ENCODE results near the gene TMEM233.

TMEM233 gene

GRCh38 chr12:119667577-119668323 lies 74.2 kb downstream of the TMEM233 start, which contains the start of gene PRKAB1:
TSS of gene PRKAB1 (plus strand) at chr12:119668133. CDS start at chr12:119668245, 112 bp downstream.
- peak; percentile 97 for DNase-seq
- H3K4me3 ChIP-seq (ENCODE audit: low read depth, low read length) = peak within 1 kb of the TSS; percentile 92
- peaks cover 38% of the 10 kb centered on the region for H3K36me3 ChIP-seq
- H3K9me3 ChIP-seq (ENCODE audit: severe bottlenecking) = no peaks in the 10 kb centered on the region
- peak within 1 kb of the TSS; percentile 92 for H3K27ac ChIP-seq
- peak; percentile 88 for TF ChIP-seq CTCF (IDR thresholded peaks at IDR 0.05; ENCODE audit: low read depth, low read length)
- H3K27me3 ChIP-seq (ENCODE audit: insufficient read depth, low read depth, severe bottlenecking) = no peaks in the 10 kb centered on the region

GRCh38 chr12:119668324-119668841 lies 74.8 kb downstream of the TMEM233 start:
- H3K9me3 ChIP-seq (ENCODE audit: severe bottlenecking) = no peaks in the 10 kb centered on the region
- TF ChIP-seq CTCF (IDR thresholded peaks at IDR 0.05; ENCODE audit: low read depth, low read length) = no peak
- peaks cover 44% of the 10 kb centered on the region for H3K36me3 ChIP-seq
- peak overlapping the region; percentile 92 for H3K27ac ChIP-seq
- H3K4me3 ChIP-seq (ENCODE audit: low read depth, low read length) = peak overlapping the region; percentile 92
- no peaks in the 10 kb centered on the region for H3K27me3 ChIP-seq (ENCODE audit: insufficient read depth, low read depth, severe bottlenecking)
- no peak for DNase-seq

GRCh38 chr12:119669744-119670472 lies 76.3 kb downstream of the TMEM233 start:
- DNase-seq = no peak
- Histone ChIP-seq H3K27ac (peak overlapping the region; percentile 11; the same call in 1 of the 2 replicates), H3K4me3 (ENCODE audit: low read depth, low read length) (no peak overlapping the region), H3K27me3 (ENCODE audit: insufficient read depth, low read depth, severe bottlenecking) (no peaks in the 10 kb centered on the region), H3K36me3 (peaks cover 59% of the 10 kb centered on the region), H3K9me3 (ENCODE audit: severe bottlenecking) (no peaks in the 10 kb centered on the region)
- TF ChIP-seq CTCF (IDR thresholded peaks at IDR 0.05; ENCODE audit: low read depth, low read length) = no peak

GRCh38 chr12:119671070-119671469 lies 77.5 kb downstream of the TMEM233 start:
- Histone ChIP-seq H3K4me3 (ENCODE audit: low read depth, low read length) (no peak overlapping the region), H3K27me3 (ENCODE audit: insufficient read depth, low read depth, severe bottlenecking) (no peaks in the 10 kb centered on the region), H3K27ac (peak overlapping the region; percentile 42), H3K9me3 (ENCODE audit: severe bottlenecking) (no peaks in the 10 kb centered on the region), H3K36me3 (peaks cover 71% of the 10 kb centered on the region)
- no peak for TF ChIP-seq CTCF (IDR thresholded peaks at IDR 0.05; ENCODE audit: low read depth, low read length)
- DNase-seq = no peak

- DNase-seq = no peak
- Histone ChIP-seq H3K36me3 (peaks cover 82% of the 10 kb centered on the region), H3K4me3 (ENCODE audit: low read depth, low read length) (no peak overlapping the region), H3K27ac (no peak overlapping the region), H3K27me3 (ENCODE audit: insufficient read depth, low read depth, severe bottlenecking) (no peaks in the 10 kb centered on the region), H3K9me3 (ENCODE audit: severe bottlenecking) (no peaks in the 10 kb centered on the region)
- TF ChIP-seq CTCF (IDR thresholded peaks at IDR 0.05; ENCODE audit: low read depth, low read length) = no peak
These were observed 78.6 kb downstream of the TMEM233 start for GRCh38 chr12:119672194-119672593.
